Skeletal muscle satellite cell (primary cell): Measurements from ENCODE around the gene URAD.

Experiments used
- H3K27me3 ChIP-seq: 2 replicates; pipeline ENCODE4 v1.7.0; 2013; ENCODE audit warnings: low read length; ENCODE audit not compliant: control insufficient read depth, insufficient read depth
- H3K36me3 ChIP-seq: 2 replicates; pipeline ENCODE4 v1.7.0; 2013; ENCODE audit warnings: mild to moderate bottlenecking, control low read depth, low read length; ENCODE audit not compliant: insufficient read depth
- H3K4me1 ChIP-seq: 2 replicates; pipeline ENCODE4 v1.7.0; 2013; ENCODE audit warnings: low read length; ENCODE audit not compliant: control insufficient read depth, insufficient read depth
- H3K4me2 ChIP-seq: 2 replicates; pipeline ENCODE4 v1.7.0; 2013; ENCODE audit warnings: mild to moderate bottlenecking, low read length
- H3K4me3 ChIP-seq: 2 replicates; pipeline ENCODE4 v1.7.0; 2013; ENCODE audit warnings: low read length
- H3K9ac ChIP-seq: 2 replicates; pipeline ENCODE4 v1.7.0; 2013; ENCODE audit warnings: mild to moderate bottlenecking, low read depth, low read length, moderate library complexity
- H3K9me3 ChIP-seq: replicated peaks from 2 replicates; pipeline ENCODE4 v1.7.0; 2013; ENCODE audit warnings: mild to moderate bottlenecking, control low read depth, low read length

Gene URAD

DNA sequence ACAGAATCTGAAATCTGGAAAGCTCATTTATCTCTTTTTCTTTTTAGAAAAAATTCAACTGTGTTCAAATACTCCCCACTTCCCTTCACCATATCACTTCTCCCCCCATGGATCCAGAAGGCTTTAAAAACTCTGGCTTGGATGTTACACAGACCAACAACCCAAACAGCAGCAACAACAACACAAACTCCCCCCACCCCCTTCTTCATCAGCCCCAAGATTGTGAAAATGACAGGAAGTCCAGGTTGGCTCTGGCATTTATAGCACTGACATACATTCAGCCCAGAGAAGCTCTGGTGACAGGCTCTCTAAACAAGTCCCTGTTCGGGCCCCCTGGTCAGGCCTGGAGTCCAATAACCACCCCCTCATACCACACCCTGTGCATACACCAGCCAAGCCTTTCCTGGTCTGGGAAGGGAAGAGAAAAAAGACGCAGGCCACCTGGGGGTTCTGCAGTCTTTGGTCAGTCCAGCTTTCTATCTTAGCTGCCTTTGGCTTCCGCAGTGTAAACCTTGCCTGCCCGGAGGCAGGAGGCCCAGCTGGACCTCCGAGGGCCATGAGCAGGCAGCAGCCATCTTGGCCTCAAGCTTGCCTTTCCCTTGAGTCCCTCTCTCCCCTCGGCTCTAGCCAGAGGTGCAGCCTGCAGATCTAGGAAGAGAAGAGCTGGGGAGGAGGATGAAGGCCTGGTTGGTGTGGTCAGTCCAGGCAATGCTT is 26.2 kb downstream of the URAD start:
- H3K27me3 ChIP-seq, result peaks cover 87% of the 10 kb centered on the region
- H3K4me1 ChIP-seq, result peaks cover 8% of the 10 kb centered on the region
- H3K4me2 ChIP-seq, result no peak overlapping the region
- no peak overlapping the region for H3K4me3 ChIP-seq
- no peaks in the 10 kb centered on the region for H3K36me3 ChIP-seq
- no peaks in the 10 kb centered on the region for H3K9me3 ChIP-seq
- H3K9ac ChIP-seq, result no peak overlapping the region

DNA sequence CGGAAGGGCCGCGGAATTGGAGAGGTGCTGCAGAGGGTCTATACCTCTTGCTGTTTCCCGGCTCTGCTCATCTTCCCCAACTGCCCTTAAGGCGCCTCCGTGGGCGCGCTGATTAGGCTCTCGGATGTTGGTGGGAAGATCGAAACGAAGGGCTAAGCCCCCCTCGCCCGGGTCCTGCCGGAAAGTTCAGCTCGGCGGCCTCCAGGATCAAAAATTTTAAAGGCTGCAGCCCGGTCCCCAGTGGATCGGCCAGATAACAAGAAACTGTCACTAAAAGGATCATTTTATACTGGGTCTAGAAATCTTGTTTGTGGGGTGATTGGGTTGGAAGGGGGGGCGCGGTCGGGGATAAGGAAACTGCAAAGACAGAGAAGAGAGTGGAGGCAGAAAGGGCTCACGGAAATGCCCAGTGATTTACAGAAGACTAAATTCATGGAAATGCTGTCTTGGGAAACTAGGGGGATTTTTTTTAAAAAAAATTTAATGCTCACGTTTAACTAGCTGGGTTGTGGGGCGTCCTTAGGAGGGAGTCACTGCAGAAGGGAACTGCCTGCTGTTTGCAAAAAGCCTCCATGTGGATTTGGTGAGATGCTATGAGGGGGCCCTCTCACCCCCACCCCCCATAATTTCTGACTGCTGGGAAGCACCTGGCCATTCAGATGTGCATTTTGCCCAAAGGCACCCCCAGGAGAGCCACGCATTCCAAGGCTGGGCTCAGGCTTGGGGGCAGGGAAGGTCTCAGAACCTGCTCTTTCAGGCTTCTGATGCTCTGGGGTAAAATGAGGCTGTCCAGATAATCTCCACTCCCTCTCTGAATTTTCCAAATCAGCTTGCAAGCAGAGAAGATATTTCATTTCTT is 27.0 kb downstream of the URAD start:
- Histone ChIP-seq H3K36me3 (no peaks in the 10 kb centered on the region), H3K4me3 (no peak overlapping the region), H3K9me3 (no peaks in the 10 kb centered on the region), H3K27me3 (peaks cover 85% of the 10 kb centered on the region), H3K4me2 (no peak overlapping the region), H3K9ac (no peak overlapping the region), H3K4me1 (peaks cover 8% of the 10 kb centered on the region)

DNA sequence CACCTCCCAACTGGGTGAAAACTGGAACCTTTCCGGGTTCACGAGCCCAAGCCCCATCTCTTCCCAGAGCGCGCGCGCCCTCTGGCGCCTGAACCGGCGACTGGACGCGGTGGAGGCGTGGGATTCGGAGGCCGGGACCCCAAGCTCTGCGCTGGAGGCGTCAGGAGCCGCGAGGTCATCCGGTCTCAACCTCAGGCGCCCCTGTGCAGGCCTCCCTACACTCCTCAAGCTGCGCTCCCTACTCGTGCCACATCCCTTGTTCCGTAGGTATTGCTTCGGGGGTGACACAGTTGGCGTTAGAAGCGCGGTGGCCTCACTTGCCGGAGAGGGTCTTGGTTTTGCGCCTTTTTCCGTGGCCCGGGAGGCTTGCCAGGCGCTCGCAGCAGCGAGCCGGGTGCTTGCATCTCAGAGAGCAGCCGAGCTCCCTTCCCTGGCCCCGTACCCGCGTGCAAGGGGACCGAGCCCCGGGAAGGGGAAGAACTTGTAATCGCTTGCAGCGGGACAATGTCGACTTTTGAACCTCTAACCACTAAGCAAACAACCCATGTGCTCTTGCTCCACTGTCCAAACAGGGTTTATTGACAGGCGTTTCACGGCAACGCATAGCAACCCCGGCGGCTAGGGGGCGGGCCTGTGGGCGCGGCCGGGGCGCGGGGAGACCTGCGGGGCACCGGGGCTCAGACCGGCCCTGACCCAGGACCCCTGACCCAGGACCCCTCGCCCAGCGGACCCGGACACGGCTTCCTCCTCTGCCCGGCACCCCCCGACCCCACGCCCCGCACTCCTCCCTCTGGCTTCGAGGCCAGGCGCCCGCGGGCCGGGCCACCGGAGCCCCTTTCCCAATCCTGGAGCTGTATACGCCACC is 27.9 kb downstream of the URAD start:
- Histone ChIP-seq H3K9ac (no peak overlapping the region), H3K27me3 (peaks cover 80% of the 10 kb centered on the region)

DNA sequence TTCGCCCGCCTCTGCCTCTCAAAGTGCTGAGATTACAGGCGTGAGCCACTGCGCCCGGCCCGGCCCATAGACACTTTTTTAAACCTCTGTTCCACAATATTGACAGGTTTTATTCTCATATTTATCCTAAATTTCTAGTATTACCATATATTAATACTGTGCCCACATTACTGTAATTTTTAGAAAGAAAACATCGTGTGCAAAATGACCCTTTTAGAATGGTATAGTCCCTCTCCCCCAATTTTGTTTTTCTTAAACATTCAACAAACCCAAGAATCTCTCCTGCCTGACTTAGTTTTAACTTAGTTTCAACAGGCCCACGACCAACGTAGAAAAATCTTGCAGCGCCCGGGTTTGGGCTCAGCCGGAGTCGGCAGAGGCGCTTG is 28.5 kb downstream of the URAD start:
- no peak overlapping the region for H3K4me3 ChIP-seq
- peaks cover 8% of the 10 kb centered on the region for H3K4me1 ChIP-seq
- no peak overlapping the region for H3K9ac ChIP-seq
- H3K36me3 ChIP-seq, result no peaks in the 10 kb centered on the region
- H3K27me3 ChIP-seq, result peaks cover 79% of the 10 kb centered on the region
- H3K4me2 ChIP-seq, result peak overlapping the region; percentile 68
- no peaks in the 10 kb centered on the region for H3K9me3 ChIP-seq

More for the DNA sequence above, 27.9 kb downstream of the URAD start:
- H3K4me3 ChIP-seq, result peak overlapping the region; percentile 45
- H3K4me1 ChIP-seq, result peaks cover 8% of the 10 kb centered on the region
- H3K9me3 ChIP-seq, result no peaks in the 10 kb centered on the region
- peak overlapping the region; percentile 68 for H3K4me2 ChIP-seq
- H3K36me3 ChIP-seq, result no peaks in the 10 kb centered on the region

DNA sequence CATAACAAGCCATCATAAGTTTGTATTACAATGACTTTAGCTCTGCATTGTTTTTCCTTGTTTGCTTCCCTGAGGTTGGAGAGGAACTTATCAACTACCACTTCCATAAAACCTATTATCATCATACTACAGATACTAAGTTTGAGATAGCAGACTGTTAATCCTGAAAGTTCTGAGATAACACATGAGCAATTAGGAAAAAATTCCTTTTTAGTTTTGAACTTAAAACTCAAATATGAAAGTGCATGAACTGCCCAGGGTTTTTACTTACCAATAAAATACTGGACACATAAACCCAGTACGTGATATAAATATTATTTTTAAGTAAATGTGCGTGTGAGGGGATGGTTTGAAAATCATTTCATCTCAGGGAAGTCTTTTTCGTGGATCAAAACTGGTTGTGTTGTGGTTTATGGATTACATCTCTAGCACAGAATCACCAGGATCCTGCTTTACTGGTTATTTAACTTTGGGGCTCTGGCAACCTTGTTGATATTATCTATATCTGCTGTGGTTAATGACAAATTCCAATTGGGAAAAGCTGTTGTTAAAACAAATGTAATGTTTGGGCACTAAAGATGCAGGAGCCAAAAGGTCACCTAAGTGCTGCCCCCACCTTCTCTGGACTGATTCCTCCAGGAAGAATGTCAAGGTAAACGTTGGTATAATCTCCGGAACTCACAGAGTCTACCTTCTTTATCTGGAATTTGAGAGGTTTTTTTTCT is 31.8 kb downstream of the URAD start:
- H3K27me3 ChIP-seq, result peaks cover 76% of the 10 kb centered on the region
- no peak overlapping the region for H3K4me3 ChIP-seq
- H3K4me1 ChIP-seq, result peaks cover 8% of the 10 kb centered on the region
- H3K9me3 ChIP-seq, result no peaks in the 10 kb centered on the region
- H3K36me3 ChIP-seq, result no peaks in the 10 kb centered on the region
- H3K9ac ChIP-seq, result no peak overlapping the region
- H3K4me2 ChIP-seq, result no peak overlapping the region

DNA sequence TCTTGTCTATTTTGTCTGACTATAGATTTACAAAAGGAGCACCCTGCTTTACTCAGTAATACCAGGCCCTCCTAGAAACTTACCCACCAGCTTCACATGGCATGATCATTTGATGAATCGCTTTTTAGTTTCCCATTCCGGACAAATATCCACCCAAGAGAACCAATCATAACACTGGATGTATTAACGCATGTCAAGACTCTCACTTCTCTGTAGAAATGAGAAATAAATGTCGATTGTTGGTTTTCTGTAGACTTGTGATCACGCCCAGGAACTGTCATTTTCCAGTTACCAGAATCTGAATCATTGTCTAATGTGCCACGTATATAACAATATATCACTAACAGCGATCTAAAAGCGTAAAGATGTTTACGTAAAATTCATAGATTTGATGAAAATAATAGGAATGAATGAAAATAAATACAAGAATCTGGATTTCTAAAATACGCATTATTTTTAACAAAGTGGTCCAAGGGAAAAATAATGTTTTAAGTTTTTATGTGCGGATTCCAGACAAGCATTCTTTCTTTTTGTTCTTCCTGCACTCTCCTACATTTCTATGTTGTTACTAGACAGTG is 33.4 kb downstream of the URAD start:
- no peak overlapping the region for H3K4me2 ChIP-seq
- no peaks in the 10 kb centered on the region for H3K9me3 ChIP-seq
- peaks cover 60% of the 10 kb centered on the region for H3K27me3 ChIP-seq
- H3K36me3 ChIP-seq, result no peaks in the 10 kb centered on the region
- H3K4me1 ChIP-seq, result no peaks in the 10 kb centered on the region
- H3K4me3 ChIP-seq, result no peak overlapping the region
- no peak overlapping the region for H3K9ac ChIP-seq

DNA sequence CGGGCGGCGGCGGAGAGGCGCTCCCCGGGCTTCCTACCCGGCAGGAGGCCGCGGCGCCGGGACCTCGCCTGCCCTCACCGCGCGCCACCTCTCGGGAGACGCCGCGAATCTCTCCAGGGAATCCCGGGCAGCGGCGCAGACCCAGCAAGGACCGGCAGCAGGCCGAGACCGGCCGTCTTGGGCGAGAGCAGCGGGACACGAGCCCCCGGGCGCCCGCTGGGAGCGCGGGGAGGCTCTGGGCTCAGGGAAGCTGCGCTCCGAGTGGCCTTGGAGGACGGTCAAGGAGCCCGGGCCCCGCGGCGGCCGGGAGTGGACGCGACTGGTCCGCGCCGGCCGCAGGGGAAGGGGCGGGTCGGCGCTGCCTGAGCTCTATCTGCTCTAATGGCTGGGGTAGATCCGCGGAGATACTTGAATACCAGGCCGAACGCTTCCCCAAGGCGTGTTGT is 34.1 kb downstream of the URAD start:
- Histone ChIP-seq H3K4me2 (peak overlapping the region; percentile 89), H3K9ac (peak overlapping the region; percentile 50), H3K4me1 (no peaks in the 10 kb centered on the region), H3K27me3 (peaks cover 54% of the 10 kb centered on the region), H3K9me3 (no peaks in the 10 kb centered on the region), H3K36me3 (no peaks in the 10 kb centered on the region), H3K4me3 (peak overlapping the region; percentile 68)

DNA sequence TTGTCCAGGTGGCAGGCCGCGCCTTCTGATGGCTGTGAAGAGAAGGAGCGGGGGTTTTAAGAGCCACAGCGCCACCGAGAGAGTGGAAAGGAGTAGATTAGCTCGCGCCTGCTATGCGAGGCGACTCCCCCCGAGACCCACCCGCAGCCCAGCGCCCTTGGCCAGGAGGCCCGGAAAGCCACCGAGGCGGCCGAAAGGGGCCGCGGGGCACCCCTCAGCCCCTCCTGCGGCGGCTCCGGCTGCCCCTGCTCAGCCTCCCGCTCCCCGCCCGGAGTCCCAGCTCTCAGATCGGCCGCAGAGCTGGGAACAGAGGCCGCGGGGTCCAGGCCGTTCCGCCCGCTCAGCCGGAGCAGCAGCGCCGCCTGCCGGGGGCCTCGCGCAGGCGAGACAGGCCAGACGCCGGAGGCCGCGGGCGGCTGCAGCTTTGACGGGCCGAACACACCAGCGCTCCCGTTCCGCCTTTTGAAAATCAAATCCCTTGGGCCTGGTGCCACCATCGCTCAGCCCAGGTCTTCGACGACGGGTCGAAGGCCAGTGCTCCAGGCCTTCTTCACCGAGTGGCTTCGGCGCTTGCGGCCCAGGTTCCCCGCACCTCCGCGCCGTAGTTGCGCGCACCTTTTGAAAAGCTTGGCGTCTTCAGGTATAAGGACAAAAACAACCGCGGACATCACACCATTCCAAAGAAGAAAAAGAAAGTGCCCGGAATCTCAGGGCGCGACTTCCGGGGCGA is 34.7 kb downstream of the URAD start:
- Histone ChIP-seq H3K9ac (peak overlapping the region; percentile 50), H3K4me3 (peak overlapping the region; percentile 68), H3K36me3 (no peaks in the 10 kb centered on the region), H3K27me3 (peaks cover 48% of the 10 kb centered on the region), H3K4me2 (peak overlapping the region; percentile 89), H3K4me1 (no peaks in the 10 kb centered on the region), H3K9me3 (no peaks in the 10 kb centered on the region)

DNA sequence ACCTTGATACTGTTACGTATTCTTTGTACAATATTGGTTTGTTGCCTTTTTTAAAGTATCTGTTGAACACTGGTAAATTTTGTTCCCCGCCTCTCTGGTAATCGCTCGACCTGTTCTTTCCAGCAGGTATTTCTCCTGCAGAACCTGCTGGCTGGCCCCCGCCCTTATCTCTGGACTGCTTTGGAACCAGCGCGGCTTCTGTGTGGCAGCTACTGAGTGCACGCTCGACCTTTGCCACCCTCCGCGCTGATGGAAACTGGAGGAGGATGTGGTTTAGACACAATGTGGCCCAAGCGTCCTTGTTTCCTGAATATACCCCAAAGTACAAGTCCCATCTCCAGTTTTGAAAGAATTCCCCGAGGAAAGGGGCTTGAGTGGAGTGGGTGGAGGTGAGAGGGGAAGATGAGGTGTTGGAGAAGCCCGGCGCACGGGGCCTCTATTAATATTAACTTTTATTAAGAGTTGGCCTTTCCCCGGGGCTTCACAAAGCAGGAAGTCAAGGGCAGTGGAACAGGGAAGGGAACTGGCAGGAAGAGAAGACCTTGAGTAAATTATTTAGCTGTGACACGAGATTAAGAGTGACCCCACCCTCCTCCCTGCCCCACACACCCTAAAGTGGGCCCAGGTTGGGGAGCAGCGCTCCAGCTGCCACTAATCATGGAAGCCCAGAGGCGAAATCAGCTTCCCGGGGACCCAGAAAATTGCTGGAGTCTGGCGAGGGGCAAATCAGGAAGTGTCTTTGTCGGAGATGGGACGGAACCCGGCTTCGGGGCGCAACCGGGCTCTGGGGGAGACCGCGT is 35.4 kb downstream of the URAD start:
- Histone ChIP-seq H3K4me1 (no peaks in the 10 kb centered on the region), H3K4me3 (peak overlapping the region; percentile 68), H3K4me2 (peak overlapping the region; percentile 89), H3K36me3 (no peaks in the 10 kb centered on the region), H3K9ac (no peak overlapping the region), H3K9me3 (no peaks in the 10 kb centered on the region), H3K27me3 (peaks cover 42% of the 10 kb centered on the region)
